Activated CD4-positive, alpha-beta T cell treated with anti-CD3 and anti-CD28 coated beads, Interleukin-2, amount 50 U/mL, for 16 hours (primary cell): Measurements from ENCODE around the gene AK8.

ENCODE experiments used
- DNase-seq: peaks from one replicate; pipeline ENCODE4 v3.0.0-alpha.2; 2020

AK8 gene

GRCh38 chr9:132824951-132825350 is 53.1 kb downstream of the AK8 start:
- DNase-seq = no peak

DNA sequence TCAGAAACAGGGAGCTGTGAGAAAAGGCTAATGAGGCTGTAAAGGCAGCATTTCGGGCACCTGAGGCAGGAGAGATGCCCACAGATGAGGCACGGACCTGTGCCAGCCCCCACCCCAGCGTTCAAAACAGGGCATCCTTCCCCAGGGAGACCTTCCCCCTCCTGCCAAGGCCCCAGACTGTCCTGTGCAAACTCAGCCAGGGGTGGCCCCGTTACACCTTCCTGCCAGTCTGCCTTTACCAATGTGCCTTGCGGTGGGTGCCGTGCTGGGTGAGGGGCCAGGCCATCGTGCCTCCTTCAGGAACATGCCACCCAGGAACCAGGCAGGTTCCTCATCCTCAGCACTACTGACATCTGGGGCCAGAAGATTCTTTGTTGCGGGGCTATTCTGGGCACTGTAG is 53.9 kb downstream of the AK8 start:
- DNase-seq = no peak

DNA sequence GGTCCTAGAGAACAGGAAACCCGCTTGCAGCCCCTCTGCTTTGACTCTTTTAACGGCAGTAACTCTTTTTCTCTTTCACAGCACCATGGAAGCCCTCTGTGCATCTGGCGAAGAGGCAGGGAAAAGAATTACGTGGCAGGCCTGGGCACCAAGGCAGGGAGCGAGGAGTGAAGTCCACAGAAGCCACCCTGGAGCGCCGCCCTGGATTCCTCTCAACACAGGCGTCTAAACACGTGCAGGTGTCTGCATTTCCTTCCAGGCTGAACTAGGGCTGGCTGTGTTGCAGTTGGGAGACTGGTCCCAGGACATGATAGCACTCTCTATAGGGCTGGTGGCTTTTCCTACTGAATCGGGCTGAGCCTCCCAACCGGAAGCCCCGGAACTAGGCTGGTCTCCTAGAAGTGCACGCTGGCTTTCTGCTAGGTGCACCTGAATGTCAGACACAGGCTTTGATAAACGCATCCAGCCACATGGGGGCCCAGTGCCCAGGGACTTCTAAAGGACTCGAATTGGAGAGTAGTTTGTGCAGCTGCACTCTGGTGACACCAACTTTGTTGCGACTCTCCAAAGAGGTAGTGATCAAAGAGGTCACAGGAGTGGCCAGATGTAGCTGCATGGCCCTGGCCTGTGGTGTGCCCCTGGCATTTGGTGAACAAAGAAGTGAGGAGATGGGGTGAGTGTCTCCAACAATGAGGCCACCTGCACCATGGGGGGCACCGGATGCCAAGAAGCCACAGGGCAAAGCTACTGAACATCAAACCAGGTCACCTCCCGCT is 54.5 kb downstream of the AK8 start:
- no peak for DNase-seq

DNA sequence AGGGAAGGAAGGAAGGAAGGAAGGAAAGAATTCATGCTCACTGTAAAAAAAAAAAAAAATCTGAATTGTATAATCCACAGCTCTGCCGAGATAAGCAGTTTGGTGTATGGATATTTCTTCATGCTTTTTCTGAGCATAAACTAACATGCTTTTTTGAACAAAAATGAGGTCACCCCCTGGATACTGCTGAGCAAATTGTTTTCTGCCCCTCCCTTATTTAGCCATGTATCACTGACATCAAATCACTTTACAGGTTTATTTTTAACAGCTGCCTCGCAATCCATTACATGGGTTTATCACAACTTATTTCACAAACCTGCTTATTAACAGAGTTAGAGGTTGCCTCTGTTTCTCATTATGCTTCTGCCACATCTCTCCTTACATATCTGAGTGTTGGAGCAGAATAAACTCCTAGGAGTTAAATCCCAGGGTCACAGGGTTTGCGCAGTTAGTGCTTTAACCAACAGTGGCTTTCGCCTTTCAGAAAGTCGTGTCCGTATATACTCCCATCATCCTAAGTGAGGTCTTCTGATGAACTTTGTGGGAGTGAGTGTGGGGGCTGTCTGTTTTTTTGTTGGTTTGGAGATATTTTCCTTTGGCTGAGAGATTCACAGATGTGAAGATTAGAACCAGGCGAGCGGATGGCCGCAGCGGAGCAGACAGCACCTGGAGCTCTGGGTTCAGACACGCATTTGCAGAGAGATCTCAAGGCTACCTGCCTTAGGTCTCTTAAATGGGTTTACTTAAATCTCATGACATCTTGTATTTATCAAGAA is 57.7 kb downstream of the AK8 start:
- no peak for DNase-seq

DNA sequence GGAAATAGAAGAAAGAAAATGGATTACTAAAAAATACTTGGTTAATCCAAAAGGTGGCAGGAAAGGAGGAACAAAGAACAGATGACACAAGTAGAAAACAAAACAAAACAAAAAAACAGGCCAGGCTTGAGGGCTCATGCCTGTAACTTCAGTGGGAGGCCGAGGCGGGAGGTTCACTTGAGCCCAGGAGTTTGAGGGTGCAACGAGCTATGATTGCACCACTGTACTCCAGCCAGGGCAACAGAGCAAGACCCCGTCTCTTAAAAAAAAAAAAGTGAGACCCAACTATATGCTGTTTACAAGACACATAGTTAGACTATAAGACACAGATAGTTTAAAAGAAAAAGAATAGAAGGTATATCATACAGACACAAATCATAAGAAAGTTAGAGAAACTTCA is 59.5 kb downstream of the AK8 start:
- no peak for DNase-seq

DNA sequence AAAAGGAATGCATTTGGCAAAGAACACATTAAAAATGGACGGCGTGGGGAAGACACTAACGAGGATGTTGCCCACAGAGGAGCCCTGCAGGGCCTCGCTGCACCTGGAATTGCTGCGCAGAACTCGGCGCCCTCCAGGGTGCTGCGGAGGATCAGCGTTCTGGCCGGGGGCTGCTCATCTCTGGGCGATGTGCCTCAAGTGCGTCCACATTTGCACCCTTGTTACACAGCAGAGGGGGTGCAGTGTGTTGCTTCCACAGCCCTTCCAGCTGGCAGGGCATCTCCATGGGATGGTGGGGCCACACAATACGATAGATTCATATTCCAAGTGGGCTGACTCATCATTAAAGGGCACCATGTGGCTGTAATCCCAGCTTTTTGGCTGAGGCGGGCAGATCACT is 63.1 kb downstream of the AK8 start:
- DNase-seq = no peak

GRCh38 chr9:132813115-132813771 is 64.8 kb downstream of the AK8 start:
- no peak for DNase-seq

GRCh38 chr9:132811985-132812384 is 66.1 kb downstream of the AK8 start:
- DNase-seq = no peak

DNA sequence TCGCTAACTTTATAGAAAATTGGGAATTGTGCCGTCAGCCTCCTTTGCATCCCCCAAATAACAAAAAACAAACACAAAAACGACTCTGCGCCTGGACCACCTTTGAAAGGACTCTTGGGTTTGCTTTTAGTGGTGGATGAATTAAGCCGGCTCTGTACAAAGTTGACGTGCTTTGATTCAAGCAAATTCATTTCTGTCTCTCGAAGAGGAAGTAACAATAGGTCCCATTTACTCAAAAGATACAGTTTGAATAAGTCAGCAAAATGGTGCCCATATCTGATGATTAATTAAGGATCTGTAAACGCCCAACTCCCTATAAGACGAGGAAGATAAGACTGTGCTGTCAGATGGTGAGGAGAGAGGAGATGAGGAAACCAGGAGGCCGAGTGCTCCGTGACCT is 67.8 kb downstream of the AK8 start:
- no peak for DNase-seq

DNA sequence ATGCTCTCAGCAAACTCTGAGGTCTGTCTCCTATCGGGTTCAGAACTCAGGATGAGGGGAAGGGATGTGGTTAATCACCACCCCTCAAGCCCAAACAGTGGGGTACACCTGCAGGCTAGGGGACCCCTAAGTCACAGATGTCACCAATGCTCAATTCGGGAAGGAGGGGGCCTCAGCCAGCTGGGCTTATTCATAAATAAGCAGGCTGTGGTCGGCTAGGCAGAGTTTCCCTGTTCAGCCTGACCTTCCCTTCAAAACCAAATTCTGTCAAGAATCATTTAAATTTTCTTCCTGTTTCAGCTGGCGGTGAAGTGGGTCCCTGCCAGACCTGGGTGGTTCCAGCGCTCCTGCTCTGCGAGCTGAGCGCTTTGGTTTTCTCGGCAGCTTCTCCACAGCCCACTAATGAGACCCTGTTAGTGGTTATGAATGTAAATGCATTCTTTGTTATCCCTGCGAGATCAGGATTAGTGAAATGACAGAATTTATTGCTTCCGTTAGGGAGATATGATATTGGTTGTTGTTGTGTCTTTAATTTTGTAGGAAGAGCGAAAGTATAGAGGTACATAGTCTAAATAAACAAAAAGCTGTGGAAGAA is 68.3 kb downstream of the AK8 start:
- no peak for DNase-seq

DNA sequence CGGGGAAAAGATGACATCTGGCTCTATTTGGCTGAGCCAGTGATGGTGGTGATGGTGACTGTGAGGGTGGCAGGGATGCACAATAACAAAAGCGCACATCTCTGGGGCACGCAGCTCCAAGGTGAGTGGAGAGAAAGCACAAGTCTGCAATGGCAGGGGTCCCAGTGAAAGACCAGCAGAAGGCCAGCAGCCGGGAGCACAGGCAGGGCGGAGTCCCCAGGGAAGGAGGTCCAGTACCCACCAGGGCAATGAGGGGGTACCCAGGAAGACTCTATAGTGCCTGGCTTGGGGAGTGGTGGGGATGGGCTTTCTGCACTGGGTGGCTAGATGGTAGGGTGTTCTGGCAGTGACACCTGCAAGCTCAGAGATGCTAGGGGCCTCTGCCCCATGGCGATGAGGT is 69.4 kb downstream of the AK8 start:
- DNase-seq = no peak

DNA sequence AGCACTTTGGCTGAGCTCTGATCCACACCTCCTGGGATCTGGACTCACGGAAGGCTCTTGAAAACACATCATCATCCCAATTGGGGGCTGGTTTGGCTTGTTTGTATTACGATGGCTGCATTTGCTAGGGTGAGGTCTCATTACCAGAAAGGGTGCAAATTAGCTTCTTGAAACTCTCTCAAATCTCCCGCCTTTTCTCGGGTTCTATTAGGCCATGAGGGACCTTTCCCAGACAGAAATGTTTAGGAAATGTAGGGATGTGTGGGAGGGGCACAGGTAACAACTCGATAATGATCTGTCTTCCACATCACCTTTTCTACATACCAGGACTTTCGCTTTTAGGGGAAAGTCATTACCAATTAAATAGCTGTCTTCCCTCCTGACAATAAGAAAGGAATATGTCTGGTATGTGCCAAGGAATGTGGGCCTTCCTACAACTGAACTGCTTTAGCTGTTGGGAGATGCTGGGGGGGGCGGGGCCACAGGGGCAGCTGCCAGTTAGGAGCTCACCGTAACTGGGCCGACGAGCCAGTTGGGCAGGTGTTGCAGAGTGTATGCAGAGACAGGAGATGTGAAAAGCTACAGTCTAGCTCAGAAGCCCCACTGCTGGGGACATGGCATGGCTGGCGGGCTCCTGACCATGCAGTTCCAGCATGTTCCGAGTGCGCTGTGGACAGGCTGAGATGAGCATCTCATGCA is 71.2 kb downstream of the AK8 start:
- DNase-seq = no peak

- DNase-seq = no peak
Observed at GRCh38 chr9:132806306-132806705, 71.8 kb downstream of the AK8 start.

- no peak for DNase-seq
Observed at GRCh38 chr9:132804576-132805295, 73.3 kb downstream of the AK8 start.

- no peak for DNase-seq
Observed at GRCh38 chr9:132802121-132802795, 75.8 kb downstream of the AK8 start.

- DNase-seq = no peak
Observed at GRCh38 chr9:132801659-132802058, 76.4 kb downstream of the AK8 start.

DNA sequence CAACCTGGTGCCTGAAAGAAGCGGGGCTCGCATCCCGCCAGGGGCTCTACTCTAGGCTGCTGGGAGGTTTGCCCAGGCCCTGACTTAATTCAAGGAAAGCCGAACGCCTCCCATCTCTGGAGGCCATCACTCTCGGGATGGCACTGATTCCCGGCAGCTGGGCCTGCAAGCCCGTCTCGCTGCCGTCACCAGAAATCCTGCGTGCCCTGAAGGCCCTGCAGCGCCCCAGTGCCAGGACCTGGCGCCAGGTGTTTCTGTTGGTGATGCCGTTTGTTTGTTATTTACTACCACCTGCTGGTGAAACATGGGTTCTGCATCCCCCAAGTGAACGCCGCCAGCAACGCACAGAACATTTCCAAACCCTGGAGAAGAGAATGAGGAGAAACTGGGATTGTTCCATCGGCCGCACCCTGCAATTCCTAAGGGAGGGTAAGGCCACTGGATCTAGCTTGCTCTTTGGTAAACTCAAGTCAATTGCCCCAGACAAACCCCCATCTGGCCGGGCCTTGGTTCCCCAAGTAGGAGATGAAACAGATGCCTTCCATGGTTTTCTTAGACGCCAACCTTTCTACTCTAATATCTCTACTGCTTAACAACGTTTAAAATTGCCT is 77.9 kb downstream of the AK8 start:
- DNase-seq = peak; percentile 73

- DNase-seq = no peak
Observed at GRCh38 chr9:132798817-132799790, 79.0 kb downstream of the AK8 start.

DNA sequence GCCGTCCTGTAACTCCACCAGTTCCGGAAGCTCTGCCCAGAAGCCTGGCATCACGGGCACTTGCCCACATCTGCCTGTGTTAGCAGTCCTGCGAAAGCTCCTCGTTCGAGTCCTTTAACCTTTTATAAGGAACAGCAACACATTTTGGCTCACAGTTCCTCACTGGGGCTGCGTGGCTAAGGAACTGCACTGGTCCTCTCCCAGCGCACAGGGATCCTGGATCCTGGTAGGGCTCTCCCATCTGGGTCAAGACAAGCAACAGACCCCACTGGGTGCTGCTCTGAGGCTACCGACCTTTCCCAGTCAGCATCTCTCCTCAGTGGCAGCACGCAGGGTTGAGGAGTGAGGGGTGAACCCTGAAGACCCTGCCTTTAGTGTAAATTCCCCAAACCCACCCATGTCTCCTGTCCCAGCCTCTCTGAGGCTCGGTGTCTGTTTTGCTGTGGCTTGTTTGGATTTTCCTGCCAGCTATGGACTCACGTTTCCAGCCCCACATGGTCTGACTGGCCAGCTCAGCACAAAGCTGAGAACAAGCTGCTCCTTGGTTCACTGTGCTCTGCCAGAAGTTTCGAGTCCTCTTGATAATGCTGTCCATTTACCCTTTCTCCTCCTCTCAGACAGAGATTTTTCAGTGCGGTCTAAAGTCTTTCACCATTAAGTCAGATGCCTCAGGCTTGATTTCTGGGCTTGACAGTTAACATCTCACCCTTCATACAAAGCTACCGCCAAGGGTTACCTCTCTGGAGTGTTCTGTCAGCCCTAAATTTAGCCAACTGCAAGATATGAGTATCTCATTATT is 80.0 kb downstream of the AK8 start:
- no peak for DNase-seq
